Activated T-cell treated with anti-CD3 and anti-CD28 coated beads, Interleukin-2, amount 50 U/mL, for 1 hour (primary cell): Measurements from ENCODE around the gene ACAP3.
A peak's percentile ranks its signal among the peaks of the same experiment; 100 is the strongest.

ENCODE experiments used
- DNase-seq: peaks from one replicate; pipeline ENCODE4 v3.0.0-alpha.2; 2020

The ACAP3 gene

GRCh38 chr1:1313500-1314236 is 5.9 kb upstream of the ACAP3 start:
- DNase-seq, result no peak

DNA sequence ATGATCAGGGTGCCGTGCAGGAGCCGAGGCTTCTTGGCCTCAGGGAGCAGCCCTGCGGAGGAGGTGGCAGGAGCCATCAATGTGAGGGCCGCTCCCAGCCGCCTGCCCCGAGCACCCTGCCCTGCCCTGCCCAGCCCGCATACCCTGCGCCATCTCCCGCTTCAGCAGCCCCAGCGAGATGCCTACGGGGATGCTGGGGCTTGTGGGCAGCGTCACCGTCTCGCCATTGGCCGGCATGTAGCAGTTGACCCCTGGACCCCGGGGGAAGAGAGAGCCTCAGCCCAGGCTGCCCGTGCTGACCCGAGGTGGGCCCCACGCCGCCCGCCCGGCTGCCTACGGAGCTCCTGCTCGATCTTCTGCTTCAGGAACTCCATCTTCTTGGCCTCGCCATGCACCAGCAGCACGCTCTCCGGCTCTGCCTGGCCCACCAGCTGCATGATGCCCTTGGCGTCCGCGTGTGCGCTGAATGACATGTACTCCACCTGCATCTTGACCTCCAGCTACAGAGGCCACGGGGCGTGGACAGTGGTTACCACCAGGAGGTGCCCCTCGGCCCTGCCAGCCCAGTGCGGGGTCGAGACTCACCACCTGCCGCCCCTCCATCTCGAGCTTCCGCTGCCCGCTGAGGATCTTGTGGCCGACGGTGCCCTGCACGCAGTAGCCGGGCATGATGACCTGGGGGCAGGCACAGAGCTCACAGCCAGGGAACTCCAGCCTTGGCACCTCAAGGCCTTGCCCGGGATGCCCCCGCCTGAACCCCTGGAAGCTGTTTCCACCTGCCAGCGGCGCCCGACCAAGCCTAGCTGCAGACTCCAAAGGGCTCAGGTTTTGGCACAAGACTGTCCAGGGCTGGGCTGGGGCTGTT is 5.0 kb upstream of the ACAP3 start:
- no peak for DNase-seq

- DNase-seq, result no peak
Measured at GRCh38 chr1:1311107-1312104, 3.7 kb upstream of the ACAP3 start.

GRCh38 chr1:1310476-1311053 is 2.8 kb upstream of the ACAP3 start:
- DNase-seq, result no peak

- no peak for DNase-seq
Measured at GRCh38 chr1:1310109-1310385, 2.3 kb upstream of the ACAP3 start.

DNA sequence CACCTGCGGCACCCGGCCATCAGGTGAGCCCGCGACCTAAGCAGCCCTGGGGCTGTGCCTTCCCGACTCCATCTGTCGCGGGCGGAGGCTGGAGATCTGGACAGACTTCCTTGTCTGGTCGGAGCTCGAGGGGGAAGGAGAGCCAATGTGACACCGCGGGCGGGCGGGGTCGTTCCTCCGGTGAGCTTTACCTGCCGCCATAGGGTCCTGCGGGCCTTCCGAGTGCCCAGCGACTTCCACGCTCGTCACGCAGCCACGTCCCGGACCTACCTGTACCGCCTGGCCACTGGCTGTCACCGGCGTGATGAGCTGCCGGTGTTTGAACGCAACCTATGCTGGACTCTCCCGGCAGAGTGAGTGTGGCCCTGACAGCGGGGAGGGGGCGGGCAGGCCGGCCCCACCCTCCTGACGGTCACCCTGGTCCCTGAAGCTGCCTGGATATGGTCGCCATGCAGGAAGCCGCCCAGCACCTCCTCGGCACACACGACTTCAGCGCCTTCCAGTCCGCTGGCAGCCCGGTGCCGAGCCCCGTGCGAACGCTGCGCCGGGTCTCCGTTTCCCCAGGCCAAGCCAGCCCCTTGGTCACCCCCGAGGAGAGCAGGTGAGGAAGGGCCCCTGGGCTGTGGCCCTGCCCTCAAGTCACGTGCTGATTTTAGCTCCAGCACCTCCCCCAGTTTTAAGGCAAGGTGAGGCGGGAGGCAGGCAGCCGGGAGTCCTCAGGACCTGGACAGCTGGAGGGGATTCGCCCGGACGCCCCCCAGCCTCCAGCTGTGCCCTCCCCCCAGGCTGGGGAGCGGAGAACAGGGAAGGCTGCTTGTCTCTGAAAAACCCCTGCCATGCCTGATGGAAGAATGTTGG is 1.8 kb upstream of the ACAP3 start:
- peak; percentile 43 for DNase-seq

GRCh38 chr1:1308756-1309250 is 1.1 kb upstream of the ACAP3 start:
- DNase-seq, result no peak

DNA sequence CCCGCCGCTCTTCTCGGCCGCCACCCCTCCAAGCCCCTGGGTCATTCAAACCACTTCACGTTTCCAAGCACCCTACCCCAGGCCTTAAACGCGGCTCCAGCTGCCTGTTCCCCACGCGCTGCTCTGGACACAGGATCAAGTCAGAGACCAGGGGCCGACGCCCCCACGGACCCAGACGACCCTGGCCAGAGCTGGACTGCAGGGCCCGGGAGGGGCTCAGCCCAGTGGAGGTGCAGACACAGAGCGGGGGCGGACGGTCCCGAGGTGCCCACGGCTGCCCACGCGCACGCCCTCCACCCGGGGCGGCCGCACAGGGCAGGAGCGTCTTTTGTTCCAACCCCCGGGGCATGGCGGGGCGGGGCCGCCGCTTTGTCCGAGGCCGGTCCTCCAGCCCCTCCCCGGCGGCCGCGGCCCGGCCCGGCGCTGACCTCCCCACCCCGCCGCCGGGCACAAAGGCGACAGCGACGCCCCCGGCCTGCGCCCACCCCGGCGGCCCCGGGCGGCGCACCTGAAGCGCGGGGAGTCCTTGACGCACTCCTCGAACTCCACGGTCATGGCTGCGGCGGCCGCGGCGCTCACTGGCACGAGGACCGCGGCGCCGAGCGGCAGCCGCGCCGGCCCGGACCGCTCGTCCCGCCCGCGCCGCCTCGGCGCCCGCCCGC is 338 bp downstream of the ACAP3 start:
- peak; percentile 41 for DNase-seq

DNA sequence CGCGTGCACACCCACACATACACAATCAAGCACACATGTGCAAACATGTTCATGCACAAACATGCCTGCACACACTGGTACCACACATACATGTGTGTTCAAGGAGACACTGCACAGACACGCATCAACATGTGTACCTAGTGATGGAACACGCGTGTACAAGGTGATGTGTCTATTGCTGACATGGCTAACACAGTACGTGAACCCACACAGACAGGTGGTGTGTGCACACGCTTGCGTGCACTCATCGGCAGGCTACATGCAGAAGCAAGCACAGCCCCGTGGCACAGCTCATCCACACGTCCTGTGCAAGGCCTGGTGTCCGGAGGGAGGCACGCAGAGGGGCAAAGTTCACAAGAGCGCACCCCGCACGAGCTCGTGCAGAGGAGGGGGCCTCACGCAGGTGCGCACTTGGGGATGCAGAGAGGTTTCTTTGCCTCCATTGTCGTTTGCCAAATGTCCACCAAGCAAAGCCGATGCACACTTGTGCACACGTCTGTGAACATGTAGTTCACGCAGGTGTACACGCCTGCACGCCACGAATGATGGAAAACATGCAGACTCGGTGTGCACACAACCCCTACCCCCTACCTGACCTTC is 969 bp downstream of the ACAP3 start:
- no peak for DNase-seq

GRCh38 chr1:1306070-1306660 is 1.6 kb downstream of the ACAP3 start:
- no peak for DNase-seq

- peak; percentile 79 for DNase-seq
Measured at GRCh38 chr1:1305300-1306069, 2.2 kb downstream of the ACAP3 start.

DNA sequence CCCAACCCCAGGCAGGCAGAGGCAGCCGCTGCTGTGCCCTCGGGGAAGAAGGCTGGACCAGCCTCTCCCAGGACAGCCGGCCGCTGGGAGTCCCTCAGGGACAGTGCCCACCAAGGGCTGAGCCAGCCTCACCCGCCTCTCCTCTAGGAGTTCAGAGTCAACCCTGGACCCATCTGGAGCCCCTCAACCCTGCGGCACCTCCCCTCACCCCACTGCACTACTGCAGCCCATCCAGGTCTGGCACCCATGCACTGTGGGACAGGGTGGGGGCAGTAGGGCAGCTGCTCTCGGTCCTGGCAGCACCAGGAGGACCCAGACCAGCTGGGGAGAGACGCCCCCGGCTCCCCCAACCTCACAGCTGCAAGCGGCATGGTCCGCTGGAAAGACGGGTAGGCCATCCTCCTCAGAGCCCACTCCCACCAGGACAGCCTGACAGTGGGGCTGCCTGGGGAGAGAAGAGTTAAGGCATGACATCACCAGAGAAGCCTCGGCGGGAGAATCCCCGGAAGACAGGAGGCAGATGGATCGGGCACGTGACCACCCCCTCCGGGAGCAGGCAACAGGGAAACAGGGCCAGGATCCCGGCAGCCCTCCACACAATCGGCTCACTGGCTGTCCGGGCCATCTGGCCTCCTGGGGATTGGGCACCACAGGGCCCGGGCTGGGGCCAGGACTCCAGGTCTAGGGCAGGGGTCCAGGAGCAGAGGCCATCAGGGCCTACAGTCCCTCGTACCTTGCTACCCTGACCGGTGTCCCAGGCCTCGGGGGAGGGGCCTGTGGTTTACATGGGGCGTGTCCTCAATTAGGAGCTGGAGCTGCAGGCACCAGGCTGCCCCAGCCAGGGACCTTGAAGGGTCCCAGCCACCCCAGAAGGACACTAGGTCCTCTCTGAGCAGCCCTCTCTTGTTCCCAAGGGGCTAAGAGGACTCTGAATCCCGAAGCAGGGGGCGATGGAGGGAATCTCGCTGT is 3.1 kb downstream of the ACAP3 start:
- DNase-seq, result no peak

DNA sequence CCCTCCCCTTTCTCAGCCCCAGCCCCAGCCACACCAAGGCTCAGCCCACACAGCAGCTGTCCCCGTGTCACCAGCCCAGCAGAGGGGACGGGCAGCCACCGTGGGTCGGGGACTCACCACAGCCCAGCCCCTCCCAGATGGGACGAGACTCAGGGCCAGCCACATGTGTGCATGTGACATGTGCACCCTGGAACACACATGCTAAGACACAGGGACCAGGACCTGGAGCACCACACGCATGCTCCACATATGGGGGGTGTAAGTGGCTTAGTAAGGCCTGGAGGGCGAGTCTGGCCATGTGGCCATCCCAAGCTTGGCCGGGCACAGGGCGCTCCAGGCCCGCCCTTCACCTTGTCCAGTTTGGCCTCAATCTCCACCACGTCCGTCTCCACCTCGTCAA is 4.0 kb downstream of the ACAP3 start:
- DNase-seq, result no peak

DNA sequence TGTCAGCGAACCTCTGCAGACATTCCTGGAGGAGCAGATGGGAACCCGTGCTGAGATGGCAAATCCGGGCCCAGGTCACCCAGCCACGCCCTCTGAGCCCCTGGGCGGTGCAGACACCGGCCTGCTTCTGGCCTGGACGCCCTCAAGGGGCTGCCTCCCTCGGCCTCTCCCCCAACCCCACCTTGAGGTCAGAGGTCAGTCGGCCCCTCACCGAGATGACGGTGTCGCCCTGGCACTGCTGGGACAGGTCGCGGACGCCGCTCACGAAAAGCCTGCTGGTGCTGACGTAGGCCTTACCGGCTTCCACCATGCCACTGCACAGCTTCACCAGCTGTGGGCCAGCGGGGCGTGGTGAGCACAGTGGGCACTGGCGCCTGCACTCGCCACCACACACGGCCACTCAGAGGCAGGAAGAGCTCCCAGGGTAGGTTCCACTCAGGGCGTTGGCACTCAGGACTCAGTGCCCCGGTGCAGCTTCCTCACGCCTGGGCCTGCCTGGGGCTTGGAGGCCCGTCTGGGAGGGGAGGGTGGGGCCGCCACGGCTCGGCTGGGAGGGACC is 4.7 kb downstream of the ACAP3 start:
- DNase-seq, result no peak

DNA sequence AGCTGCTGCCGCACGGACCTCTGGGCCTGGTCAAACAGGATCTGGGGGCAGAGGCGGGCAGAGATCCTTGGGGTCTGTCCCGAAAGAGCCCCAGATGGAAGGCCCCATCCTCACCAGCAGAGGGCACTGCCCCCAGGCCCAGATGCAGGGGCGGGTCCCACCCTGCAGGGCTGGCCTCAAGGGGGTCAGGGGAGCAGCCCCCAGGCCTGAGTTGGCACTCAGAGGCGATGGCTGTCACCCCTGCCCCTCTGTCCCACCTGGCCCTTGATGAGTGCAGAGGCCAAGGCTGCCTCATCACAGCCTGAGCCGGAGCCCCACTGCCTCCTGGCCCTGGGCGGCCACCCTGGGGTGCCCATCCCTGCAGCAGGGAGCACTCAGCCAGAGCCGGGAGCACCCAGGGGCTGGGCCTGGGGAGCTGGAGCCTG is 5.7 kb downstream of the ACAP3 start:
- no peak for DNase-seq

GRCh38 chr1:1300352-1300739 is 7.4 kb downstream of the ACAP3 start:
- no peak for DNase-seq

GRCh38 chr1:1299686-1300351 is 7.9 kb downstream of the ACAP3 start:
- no peak for DNase-seq
